NCI-H128 (cell line): ENCODE data around the gene NALCN.

Experiments used
- DNase-seq: peaks from one replicate; lab custom pipeline; 2025; ENCODE audit not compliant: unreplicated experiment; lab: John Stamatoyannopoulos, UW

Gene NALCN

GRCh38 chr13:101415358-101416174, 742 bp downstream of the NALCN start:
- DNase-seq = no peak

- no peak for DNase-seq
Measured at GRCh38 chr13:101412076-101412475, 4.2 kb downstream of the NALCN start.

GRCh38 chr13:101408992-101409656, 7.2 kb downstream of the NALCN start:
- no peak for DNase-seq

GRCh38 chr13:101408154-101408553, 8.2 kb downstream of the NALCN start:
- no peak for DNase-seq

GRCh38 chr13:101406791-101407190, 9.5 kb downstream of the NALCN start:
- DNase-seq = no peak

GRCh38 chr13:101401196-101401595, 15.1 kb downstream of the NALCN start:
- no peak for DNase-seq

- DNase-seq = no peak
Measured at GRCh38 chr13:101399365-101399764, 16.9 kb downstream of the NALCN start.

GRCh38 chr13:101398920-101399319, 17.4 kb downstream of the NALCN start:
- DNase-seq = no peak

GRCh38 chr13:101398191-101398590, 18.1 kb downstream of the NALCN start:
- no peak for DNase-seq

GRCh38 chr13:101397742-101398141, 18.6 kb downstream of the NALCN start:
- no peak for DNase-seq

GRCh38 chr13:101394605-101395004, 21.7 kb downstream of the NALCN start:
- no peak for DNase-seq

- DNase-seq = no peak
Measured at GRCh38 chr13:101393140-101393539, 23.2 kb downstream of the NALCN start.

- no peak for DNase-seq
Measured at GRCh38 chr13:101390461-101390860, 25.8 kb downstream of the NALCN start.

GRCh38 chr13:101384929-101385328, 31.4 kb downstream of the NALCN start:
- no peak for DNase-seq

- no peak for DNase-seq
Measured at GRCh38 chr13:101383595-101383994, 32.7 kb downstream of the NALCN start.

- DNase-seq = no peak
Measured at GRCh38 chr13:101382701-101383100, 33.6 kb downstream of the NALCN start.

- DNase-seq = no peak
Measured at GRCh38 chr13:101382086-101382485, 34.2 kb downstream of the NALCN start.

GRCh38 chr13:101360525-101360924, 55.8 kb downstream of the NALCN start:
- DNase-seq = no peak

GRCh38 chr13:101354895-101355294, 61.4 kb downstream of the NALCN start:
- no peak for DNase-seq

GRCh38 chr13:101346942-101347728, 69.2 kb downstream of the NALCN start:
- no peak for DNase-seq

GRCh38 chr13:101346161-101346560, 70.1 kb downstream of the NALCN start:
- no peak for DNase-seq
